ENCODE results near the gene ABHD6.
"Not testable (repeated sequence)": the region's sequence is repeated elsewhere in the genome, so short reads cannot be mapped to it uniquely, and the experiment has no call there.

DNA sequence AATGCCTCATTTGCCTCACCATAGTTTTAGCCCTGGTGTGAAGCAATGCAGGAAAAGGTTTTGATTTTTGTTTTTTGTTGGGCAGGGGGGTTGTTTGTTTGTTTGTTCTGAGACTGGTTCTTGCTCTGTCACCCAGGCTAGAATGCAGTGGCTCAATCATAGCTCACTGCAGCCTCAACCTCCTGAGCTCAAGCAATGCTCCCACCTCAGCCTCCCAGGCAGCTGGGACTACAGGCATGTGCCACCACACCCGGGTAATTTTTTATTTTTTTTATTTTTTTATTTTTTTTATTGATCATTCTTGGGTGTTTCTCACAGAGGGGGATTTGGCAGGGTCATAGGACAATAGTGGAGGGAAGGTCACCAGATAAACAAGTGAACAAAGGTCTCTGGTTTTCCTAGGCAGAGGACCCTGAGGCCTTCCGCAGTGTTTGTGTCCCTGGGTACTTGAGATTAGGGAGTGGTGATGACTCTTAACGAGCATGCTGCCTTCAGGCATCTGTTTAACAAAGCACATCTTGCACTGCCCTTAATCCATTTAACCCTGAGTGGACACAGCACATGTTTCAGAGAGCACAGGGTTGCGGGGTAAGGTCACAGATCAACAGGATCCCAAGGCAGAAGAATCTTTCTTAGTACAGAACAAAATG, 51.5 kb downstream of the ABHD6 start:
- not testable (repeated sequence) for TF ChIP-seq POLR2A (IDR thresholded peaks at IDR 0.05)
- TF ChIP-seq, protein P1, sequence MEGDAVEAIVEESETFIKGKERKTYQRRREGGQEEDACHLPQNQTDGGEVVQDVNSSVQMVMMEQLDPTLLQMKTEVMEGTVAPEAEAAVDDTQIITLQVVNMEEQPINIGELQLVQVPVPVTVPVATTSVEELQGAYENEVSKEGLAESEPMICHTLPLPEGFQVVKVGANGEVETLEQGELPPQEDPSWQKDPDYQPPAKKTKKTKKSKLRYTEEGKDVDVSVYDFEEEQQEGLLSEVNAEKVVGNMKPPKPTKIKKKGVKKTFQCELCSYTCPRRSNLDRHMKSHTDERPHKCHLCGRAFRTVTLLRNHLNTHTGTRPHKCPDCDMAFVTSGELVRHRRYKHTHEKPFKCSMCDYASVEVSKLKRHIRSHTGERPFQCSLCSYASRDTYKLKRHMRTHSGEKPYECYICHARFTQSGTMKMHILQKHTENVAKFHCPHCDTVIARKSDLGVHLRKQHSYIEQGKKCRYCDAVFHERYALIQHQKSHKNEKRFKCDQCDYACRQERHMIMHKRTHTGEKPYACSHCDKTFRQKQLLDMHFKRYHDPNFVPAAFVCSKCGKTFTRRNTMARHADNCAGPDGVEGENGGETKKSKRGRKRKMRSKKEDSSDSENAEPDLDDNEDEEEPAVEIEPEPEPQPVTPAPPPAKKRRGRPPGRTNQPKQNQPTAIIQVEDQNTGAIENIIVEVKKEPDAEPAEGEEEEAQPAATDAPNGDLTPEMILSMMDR (IDR thresholded peaks at IDR 0.05) = not testable (repeated sequence)
